HUES6 (cell line): Measurements from ENCODE around the gene CARD6.
"Not testable (repeated sequence)": the region's sequence is repeated elsewhere in the genome, so short reads cannot be mapped to it uniquely, and the experiment has no call there.

Source experiments
- H3K27ac ChIP-seq: 2 replicates; pipeline ENCODE4 v1.7.0; 2013; ENCODE audit warnings: low read depth, mild to moderate bottlenecking, low read length, inconsistent platforms
- H3K27me3 ChIP-seq: 2 replicates; pipeline ENCODE4 v1.6.1; 2013; ENCODE audit warnings: low read length; ENCODE audit not compliant: control insufficient read depth, insufficient read depth
- H3K36me3 ChIP-seq: 2 replicates; pipeline ENCODE4 v1.6.1; 2013; ENCODE audit warnings: low read length; ENCODE audit not compliant: control insufficient read depth, insufficient read depth
- H3K4me1 ChIP-seq: 2 replicates; pipeline ENCODE4 v1.6.1; 2013; ENCODE audit warnings: low read length; ENCODE audit not compliant: control insufficient read depth, insufficient read depth
- H3K4me3 ChIP-seq: 2 replicates; pipeline ENCODE4 v1.5.1; 2013; ENCODE audit warnings: low read depth, low read length
- H3K9ac ChIP-seq: one replicate; pipeline ENCODE4 v1.6.1; 2013; ENCODE audit warnings: mild to moderate bottlenecking, low read length
- H3K9me3 ChIP-seq: 2 replicates; pipeline ENCODE4 v1.6.1; 2013; ENCODE audit warnings: low read depth, low read length; ENCODE audit not compliant: control insufficient read depth, insufficient read depth

Gene CARD6, protein sequence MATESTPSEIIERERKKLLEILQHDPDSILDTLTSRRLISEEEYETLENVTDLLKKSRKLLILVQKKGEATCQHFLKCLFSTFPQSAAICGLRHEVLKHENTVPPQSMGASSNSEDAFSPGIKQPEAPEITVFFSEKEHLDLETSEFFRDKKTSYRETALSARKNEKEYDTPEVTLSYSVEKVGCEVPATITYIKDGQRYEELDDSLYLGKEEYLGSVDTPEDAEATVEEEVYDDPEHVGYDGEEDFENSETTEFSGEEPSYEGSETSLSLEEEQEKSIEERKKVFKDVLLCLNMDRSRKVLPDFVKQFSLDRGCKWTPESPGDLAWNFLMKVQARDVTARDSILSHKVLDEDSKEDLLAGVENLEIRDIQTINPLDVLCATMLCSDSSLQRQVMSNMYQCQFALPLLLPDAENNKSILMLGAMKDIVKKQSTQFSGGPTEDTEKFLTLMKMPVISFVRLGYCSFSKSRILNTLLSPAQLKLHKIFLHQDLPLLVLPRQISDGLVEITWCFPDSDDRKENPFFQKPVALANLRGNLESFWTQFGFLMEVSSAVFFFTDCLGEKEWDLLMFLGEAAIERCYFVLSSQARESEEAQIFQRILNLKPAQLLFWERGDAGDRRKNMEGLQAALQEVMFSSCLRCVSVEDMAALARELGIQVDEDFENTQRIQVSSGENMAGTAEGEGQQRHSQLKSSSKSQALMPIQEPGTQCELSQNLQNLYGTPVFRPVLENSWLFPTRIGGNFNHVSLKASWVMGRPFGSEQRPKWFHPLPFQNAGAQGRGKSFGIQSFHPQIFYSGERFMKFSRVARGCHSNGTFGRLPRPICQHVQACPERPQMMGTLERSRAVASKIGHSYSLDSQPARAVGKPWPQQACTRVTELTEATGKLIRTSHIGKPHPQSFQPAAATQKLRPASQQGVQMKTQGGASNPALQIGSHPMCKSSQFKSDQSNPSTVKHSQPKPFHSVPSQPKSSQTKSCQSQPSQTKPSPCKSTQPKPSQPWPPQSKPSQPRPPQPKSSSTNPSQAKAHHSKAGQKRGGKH

GRCh38 chr5:40841068-40841805 is at the start of gene CARD6:
Gene CARD6, plus strand, starts transcription at chr5:40841367. Its CDS starts 16 bp downstream, at chr5:40841383.
- H3K36me3 ChIP-seq: no peaks in the 10 kb centered on the region
- H3K9ac ChIP-seq: no peak within 1 kb of the TSS
- no peaks in the 10 kb centered on the region for H3K27me3 ChIP-seq
- H3K9me3 ChIP-seq: no peaks in the 10 kb centered on the region
- peak within 1 kb of the TSS; percentile 34; the same call in 1 of the 2 replicates for H3K4me3 ChIP-seq
- peaks cover 10% of the 10 kb centered on the region for H3K4me1 ChIP-seq
- no peak within 1 kb of the TSS for H3K27ac ChIP-seq

DNA sequence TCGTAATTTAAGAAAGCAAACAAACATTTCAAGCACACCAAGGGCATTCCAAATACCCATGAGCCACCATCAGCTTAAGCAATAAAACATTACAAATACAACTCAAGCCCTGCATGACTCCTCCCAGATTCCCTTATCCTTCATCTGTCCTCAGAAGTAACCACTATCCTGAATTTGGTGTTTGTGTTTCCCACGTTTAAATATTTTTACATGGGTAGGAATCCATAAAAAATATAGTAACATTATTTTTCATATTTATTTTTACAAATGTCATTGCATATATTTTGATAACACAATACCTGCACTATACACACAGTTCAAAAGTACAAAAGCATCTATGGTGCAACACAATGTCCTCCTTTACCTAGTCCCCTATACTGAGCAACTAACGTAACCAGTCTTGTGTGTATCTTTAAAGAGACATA is 49.4 kb upstream of the CARD6 start:
- H3K9ac ChIP-seq: no peak overlapping the region
- no peak overlapping the region for H3K27ac ChIP-seq
- no peak overlapping the region for H3K4me3 ChIP-seq
- H3K36me3 ChIP-seq: peaks cover 18% of the 10 kb centered on the region; the same call in 1 of the 2 replicates
- H3K9me3 ChIP-seq: peaks cover 3% of the 10 kb centered on the region; the same call in 1 of the 2 replicates
- no peaks in the 10 kb centered on the region for H3K4me1 ChIP-seq
- no peaks in the 10 kb centered on the region for H3K27me3 ChIP-seq

GRCh38 chr5:40792691-40793090 is 48.5 kb upstream of the CARD6 start:
- not testable (repeated sequence) for H3K4me1 ChIP-seq, H3K27me3 ChIP-seq, H3K9me3 ChIP-seq, H3K4me3 ChIP-seq, H3K27ac ChIP-seq, H3K9ac ChIP-seq
- H3K36me3 ChIP-seq: peaks cover 18% of the 10 kb centered on the region; the same call in 1 of the 2 replicates

GRCh38 chr5:40794340-40794739 is 46.8 kb upstream of the CARD6 start:
- H3K27ac ChIP-seq, H3K4me3 ChIP-seq, H3K4me1 ChIP-seq, H3K9ac ChIP-seq, H3K9me3 ChIP-seq, H3K36me3 ChIP-seq, H3K27me3 ChIP-seq: not testable (repeated sequence)

DNA sequence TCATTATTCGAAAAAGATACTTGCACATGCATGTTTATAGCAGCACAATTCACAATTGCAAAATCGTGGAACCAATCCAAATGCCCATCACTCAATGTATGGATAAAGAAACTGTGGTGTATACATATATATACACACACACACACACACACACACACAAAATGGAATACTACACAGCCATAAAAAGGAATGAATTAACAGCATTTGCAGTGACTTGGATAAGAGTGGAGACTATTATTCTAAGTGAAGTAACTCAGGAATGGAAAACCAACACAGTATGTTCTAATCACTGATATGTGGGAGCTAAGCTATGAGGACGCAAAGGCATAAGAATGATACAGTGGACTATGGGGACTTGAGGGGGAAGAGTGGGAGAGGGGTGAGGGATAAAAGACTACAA is 46.3 kb upstream of the CARD6 start:
- H3K27me3 ChIP-seq, H3K9ac ChIP-seq, H3K36me3 ChIP-seq, H3K9me3 ChIP-seq, H3K27ac ChIP-seq, H3K4me1 ChIP-seq, H3K4me3 ChIP-seq: not testable (repeated sequence)

GRCh38 chr5:40796487-40796889 is 44.7 kb upstream of the CARD6 start:
- no peaks in the 10 kb centered on the region for H3K9me3 ChIP-seq
- H3K4me1 ChIP-seq: peaks cover 4% of the 10 kb centered on the region; the same call in 1 of the 2 replicates
- peak overlapping the region; percentile 97 for H3K4me3 ChIP-seq
- H3K27ac ChIP-seq: no peak overlapping the region
- peaks cover 6% of the 10 kb centered on the region; the same call in 1 of the 2 replicates for H3K36me3 ChIP-seq
- no peak overlapping the region for H3K9ac ChIP-seq
- H3K27me3 ChIP-seq: no peaks in the 10 kb centered on the region

DNA sequence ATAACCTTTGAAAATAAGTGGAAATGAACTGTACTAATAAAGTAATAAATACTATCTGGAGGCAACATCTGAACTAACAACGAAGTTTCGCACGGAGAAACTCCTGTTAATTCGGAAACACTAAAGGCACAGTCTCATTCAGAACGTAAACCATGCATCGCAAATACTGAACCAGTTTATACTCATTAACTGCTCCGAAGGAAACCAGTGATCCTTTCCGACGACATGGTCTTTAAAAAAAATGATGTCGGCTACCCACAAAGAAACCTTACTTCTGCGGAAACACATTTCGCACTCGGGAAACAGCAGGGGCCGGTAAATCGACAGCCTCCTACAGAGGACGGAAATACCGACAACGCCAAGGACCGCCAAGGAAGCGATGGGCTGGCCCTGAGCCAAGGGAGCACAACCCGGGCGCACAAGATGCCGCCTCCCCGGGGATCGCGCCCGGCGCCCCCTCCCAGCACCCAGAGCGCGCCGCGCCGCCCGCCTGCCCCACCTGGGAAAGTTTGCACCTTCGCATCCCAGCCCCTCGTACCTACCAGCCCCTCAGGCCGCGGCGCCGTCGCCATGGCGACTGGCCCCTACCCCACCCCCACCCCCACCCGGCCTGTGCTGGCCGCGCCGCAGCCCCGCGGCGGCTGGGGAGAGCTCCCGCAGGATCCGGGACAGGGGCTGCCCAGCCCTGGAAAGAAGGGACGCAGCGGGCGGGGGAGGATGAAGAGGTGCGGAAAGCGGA is 43.7 kb upstream of the CARD6 start:
- Histone ChIP-seq H3K4me3 (peak overlapping the region; percentile 97), H3K4me1 (peaks cover 12% of the 10 kb centered on the region), H3K9ac (peak overlapping the region; percentile 97), H3K27me3 (no peaks in the 10 kb centered on the region), H3K27ac (peak overlapping the region; percentile 90; the same call in 1 of the 2 replicates), H3K36me3 (peaks cover 6% of the 10 kb centered on the region; the same call in 1 of the 2 replicates), H3K9me3 (no peaks in the 10 kb centered on the region)

DNA sequence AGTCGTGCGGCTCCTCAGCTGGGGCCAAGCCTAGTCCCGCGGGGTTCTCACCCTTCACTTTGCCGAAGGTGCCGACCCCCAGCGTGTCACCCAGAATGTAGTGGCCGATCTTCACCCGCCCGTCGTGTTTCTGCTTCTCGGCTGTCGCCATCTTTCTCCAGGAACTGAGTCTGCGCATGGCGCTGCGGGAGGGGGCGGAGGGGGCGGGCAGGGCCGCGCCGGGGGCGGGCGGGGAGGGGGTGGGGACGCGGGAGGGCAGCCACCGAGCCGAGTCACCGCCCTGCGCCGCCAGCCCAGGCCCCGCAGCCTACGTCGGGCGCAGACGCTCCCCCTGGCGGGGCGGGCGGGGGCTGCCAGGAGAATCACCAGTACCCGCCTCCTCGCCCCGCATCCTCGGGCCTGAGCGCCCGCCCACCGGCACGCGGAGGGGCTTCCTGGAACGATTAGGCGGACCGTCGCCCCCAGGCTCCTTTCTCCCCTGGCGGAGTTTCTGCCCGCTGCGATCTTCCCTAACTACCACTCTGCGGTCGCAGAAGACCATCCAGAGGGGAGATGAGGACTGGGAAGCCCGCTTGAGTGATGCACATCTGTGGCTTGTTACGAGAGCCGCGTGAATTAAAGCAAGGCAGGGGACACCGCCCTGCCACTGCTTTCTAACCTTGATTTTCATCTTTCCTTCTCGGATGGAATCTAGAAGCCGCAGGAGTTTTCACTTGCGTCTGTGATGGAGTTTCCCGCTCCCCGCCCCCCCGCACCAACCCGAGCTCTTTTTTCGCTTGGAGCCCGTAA is 43.0 kb upstream of the CARD6 start, which contains the start of gene PRKAA1:
TSS of gene PRKAA1 (minus strand) at position 363 of the 789 bp plus-strand sequence. CDS start at position 178, 185 bp downstream.
- H3K36me3 ChIP-seq: peaks cover 6% of the 10 kb centered on the region; the same call in 1 of the 2 replicates
- no peaks in the 10 kb centered on the region for H3K9me3 ChIP-seq
- peaks cover 12% of the 10 kb centered on the region for H3K4me1 ChIP-seq
- H3K27ac ChIP-seq: peak within 1 kb of the TSS; percentile 90
- peak within 1 kb of the TSS; percentile 97 for H3K9ac ChIP-seq
- peak within 1 kb of the TSS; percentile 97 for H3K4me3 ChIP-seq
- H3K27me3 ChIP-seq: no peaks in the 10 kb centered on the region

DNA sequence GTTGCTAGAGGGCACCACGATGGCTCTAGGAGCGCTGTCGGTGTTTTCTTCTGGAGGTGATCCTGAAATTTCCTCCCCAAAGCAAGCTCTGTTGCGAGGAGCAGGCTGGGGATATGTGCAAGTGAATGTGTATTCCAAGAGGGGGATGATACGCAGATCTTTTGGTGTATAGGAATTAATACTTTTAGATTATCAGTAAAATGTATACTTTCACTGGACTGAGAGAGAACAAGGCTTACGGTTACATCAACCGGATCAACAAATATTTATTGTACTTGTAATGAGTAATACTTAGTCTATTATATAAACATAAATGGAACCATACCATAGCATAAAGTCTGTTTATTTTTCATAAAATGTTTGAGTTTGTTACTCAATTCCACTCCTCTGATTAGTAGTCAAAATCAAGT is 42.4 kb upstream of the CARD6 start:
- peaks cover 6% of the 10 kb centered on the region; the same call in 1 of the 2 replicates for H3K36me3 ChIP-seq
- no peaks in the 10 kb centered on the region for H3K9me3 ChIP-seq
- peak overlapping the region; percentile 97 for H3K4me3 ChIP-seq
- H3K27me3 ChIP-seq: no peaks in the 10 kb centered on the region
- H3K4me1 ChIP-seq: peaks cover 12% of the 10 kb centered on the region
- peak overlapping the region; percentile 77; the same call in 1 of the 2 replicates for H3K27ac ChIP-seq
- peak overlapping the region; percentile 79 for H3K9ac ChIP-seq
